NCI-H526 treated with DMSO at 0.1 percent for 48 hours (cell line): ENCODE data around the gene TBC1D10A.

ENCODE experiments used
- DNase-seq: peaks from one replicate; lab custom pipeline; 2025; lab: John Stamatoyannopoulos, UW

The TBC1D10A gene

DNA sequence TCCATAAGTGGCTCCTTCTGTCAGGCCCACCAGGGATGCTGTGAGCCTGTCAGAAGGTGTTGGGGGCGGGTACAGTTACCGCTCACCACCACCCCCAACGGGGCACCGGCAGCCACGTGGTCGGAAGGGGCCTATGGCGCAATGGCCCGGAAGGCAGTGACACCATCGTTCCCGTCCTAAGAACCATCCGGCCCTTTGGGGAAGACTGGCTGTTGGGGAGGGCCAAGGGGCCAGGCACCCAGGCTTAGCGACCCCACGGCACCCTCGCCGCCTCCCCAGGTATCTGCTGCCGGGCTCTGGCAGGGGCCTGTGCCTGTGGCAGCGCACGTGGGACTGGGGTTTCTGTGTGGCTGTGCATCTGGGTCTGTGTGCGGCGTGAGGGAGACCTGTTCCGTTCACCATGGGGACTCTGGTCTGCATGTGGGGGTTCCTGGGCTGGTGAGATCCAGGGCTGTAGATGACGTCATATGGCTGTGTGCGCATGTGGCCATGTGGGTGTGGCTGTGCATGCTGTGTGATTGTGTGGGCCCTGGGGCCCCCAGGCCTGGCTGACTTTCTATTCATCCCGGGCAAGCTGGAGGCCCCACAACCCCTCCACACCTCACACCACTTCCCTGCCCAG lies 60.8 kb downstream of the TBC1D10A start:
- no peak for DNase-seq

GRCh38 chr22:30265131-30265720 lies 61.5 kb downstream of the TBC1D10A start:
- DNase-seq = no peak

DNA sequence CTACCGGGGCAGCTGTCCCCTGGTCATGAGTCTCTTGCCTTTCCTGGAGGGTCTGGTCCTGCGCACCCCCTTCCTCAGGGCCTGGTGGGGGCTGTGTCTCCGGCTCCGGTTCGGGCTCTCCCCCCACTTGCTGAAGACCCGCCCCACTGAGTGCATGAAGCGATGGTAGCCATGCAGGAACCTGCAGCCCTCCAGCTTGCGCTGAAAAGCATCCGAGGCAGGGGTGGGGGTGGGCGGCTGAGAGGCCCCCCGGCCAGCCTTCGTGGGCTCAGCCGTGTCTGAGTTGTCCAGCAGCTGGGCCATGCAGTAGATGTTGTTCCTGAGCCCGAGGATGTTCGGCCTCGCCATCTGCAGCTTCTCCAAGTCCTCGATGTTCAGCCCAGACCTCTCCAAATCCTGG lies 62.9 kb downstream of the TBC1D10A start:
- no peak for DNase-seq

- no peak for DNase-seq
Measured at GRCh38 chr22:30262917-30263741, 63.6 kb downstream of the TBC1D10A start.

GRCh38 chr22:30262112-30262511 lies 64.6 kb downstream of the TBC1D10A start:
- DNase-seq = no peak

- DNase-seq = no peak
Measured at GRCh38 chr22:30261134-30261533, 65.6 kb downstream of the TBC1D10A start.

GRCh38 chr22:30260682-30261081 lies 66.1 kb downstream of the TBC1D10A start:
- no peak for DNase-seq

- no peak for DNase-seq
Measured at GRCh38 chr22:30260276-30260675, 66.5 kb downstream of the TBC1D10A start.

DNA sequence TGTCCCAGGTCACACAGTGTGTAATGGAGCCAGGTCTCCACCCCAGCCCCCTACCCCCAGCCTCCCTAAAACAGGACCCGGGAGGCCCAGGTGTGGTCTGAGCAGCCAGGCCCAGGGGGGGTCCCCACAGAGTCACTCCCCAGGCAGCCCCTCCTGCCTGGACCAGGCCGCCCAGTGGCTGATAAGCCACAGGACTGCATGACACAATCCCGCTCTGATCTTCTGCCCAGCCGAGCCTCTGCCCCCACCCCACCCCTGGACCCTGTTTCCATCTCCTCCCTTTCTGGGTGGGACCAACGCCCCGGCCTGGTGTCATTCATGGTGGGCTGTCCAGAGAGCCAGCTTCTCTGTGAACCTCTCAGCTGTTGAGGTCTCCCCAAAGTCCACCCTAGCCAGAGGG lies 72.4 kb downstream of the TBC1D10A start:
- no peak for DNase-seq

DNA sequence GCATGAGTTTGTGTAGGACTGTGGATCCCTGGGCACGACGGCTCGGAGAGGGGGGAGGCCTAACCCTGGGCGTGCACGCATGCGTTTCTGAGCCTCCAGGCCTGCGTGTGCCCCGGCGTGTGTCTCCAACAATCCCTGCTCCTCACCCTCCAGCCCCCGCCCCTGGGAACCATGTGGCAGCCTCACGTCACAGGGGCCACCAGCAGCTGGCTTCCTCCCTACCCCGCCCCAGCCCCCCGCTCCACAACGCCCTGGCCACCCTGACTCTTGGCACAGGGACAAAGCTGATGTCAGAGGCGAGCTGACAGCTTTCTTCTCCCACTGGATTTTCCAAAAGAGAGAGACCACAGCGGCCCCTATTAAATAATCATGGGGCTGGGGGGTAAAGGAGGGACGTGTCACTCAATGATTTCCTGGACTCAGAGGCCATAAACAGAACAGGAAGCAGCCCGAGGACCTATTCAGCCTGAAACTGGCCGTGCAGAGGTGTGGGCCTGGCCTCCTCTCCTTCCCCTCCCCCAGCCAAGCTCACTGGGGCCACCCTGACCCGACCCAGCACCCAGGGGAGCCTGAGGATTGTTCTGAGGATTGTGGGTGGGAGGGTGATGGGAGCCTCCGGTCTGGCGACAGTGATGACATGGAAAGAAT lies 73.4 kb downstream of the TBC1D10A start:
- DNase-seq = no peak

GRCh38 chr22:30252411-30253204 lies 74.1 kb downstream of the TBC1D10A start:
- no peak for DNase-seq

GRCh38 chr22:30251711-30252110 lies 75.0 kb downstream of the TBC1D10A start:
- no peak for DNase-seq

DNA sequence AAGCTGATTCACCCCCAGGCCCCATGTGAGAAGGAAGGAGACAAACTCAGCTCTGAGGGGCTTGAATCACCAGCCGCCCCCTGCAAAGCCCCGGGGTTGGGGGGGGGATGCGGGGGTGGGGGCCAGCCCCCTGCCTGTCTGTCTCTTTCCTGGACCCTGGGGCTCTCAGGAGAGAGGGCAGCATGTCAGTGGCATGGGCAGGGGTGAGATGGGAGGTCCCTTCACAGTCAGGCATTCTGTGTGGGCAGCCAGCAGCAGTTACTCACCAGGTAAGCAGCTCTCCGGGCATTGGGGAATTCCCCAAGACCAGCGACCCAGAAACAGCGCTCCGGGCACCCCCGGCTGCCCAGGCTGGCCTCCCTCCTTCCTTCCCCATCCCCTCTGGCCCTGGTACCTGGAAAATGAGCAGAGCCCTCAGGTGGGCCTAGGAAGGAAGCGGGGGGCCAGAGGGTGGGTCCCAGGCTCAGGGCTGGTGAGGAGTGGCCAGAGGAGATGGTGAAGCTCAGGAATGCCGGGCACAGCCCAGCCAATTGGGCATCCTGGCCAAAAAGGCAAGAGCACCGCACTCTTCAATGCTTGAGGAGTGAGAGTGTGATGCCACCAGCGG lies 76.0 kb downstream of the TBC1D10A start:
- DNase-seq = no peak

GRCh38 chr22:30250039-30250565 lies 76.6 kb downstream of the TBC1D10A start:
- DNase-seq = no peak

DNA sequence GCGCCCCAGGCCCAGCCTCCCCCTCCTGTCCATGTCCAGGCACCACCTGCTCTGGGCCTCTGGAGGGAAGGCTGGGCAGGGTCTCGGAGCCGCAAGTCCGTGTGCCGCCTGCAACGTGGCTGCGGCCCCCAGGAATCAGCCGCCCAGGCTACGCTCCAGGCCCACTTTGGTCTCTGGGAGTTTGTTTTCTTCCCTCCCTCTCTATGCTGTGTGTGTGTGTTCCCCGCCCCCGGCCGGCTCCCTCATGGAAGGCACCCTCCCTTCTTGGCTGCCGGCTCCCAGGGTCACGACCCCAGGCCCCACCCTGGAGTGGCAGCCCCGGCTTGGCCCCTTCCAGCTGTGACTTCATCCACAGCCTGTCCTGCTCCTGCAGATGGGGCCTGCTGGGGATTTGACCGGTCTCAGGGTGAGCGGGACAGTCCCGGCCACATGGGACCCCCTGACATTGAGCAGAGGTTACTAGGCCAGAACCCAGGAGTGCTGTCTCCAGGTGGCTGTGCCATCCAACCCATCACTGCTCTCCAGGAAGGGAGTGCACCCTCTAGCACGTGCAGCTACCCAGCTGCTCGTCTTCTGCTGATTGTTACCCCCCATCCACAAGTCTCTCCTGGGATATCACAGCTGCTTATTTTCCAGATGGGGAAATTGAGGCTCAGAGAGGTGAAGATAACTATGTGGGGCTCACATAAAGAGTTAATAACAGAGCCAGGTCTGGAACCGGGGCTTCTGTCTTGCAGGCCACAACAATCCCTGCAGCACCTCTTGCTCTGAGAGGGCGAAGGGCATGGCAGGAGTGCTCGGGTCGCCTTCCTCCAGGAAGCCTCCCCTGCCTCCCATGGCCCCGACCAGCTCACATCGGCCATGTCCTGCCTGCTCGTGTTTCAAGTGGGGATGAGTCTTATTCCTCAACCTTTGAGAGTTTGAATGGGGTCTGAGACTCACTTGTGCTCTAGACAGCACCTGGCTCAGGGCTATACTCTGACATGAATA lies 77.4 kb downstream of the TBC1D10A start:
- no peak for DNase-seq

GRCh38 chr22:30248484-30248883 lies 78.3 kb downstream of the TBC1D10A start:
- no peak for DNase-seq

DNA sequence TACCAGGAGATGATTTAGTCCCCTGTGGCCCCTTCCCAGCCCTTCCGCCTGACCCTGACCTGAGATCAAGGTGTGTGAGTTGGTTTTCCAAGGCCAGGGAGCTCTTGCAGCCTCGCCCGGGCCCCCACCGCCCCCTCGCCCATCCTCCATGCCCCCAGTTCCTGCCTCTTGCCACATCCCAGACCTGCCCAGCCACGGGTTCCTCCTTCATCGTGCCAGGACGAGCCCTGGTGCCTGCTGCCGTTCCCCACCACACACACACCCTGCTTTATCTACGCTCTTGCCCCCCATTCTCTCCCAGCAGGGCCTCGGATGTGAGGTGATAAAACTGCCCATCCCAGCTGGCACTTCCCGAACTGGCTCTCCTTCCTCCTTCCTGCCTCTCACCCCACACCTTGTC lies 78.8 kb downstream of the TBC1D10A start:
- no peak for DNase-seq

GRCh38 chr22:30247561-30247960 lies 79.2 kb downstream of the TBC1D10A start:
- DNase-seq = no peak

DNA sequence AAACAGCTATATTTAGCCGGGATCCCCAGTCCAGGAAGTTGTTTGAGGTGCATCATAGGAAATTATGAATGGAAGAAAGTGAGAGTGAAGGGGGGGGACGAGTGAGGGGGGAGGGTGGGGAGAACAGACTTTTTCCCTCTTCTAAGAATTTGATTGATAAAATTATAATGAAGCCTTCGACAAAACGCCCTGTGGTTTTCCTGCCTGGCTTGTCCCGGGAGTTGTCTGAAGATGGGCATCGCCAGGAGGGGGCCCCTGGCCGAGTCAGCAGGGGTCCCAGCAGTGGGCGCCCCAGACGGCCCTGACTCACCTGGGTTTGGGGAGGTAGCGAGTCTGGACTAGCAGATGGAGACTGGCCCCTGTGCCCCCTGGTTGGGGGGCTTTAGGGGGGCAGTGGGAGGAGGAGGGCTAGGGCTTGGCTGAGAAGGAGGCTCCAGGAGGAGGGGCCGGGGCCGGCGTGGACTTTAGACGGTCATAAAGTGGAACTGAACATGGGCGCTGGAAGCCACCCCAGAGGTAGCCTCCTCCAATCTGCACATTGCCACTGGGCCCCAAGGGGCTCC lies 79.8 kb downstream of the TBC1D10A start:
- no peak for DNase-seq
